Measurements from ENCODE around the gene THBD.
A peak's percentile ranks its signal among the peaks of the same experiment; 100 is the strongest.

Gene THBD

GRCh38 chr20:23065266-23066201 is 16.1 kb upstream of the THBD start:
- in situ Hi-C loops (cut with MboI; ENCODE audit: low pct_unique_long_range_greater_than_20kb, low sequenced_read_pairs) = no loop called here
- DNase-seq = no peak

- no peak for DNase-seq
- in situ Hi-C loops (cut with MboI; ENCODE audit: low pct_unique_long_range_greater_than_20kb, low sequenced_read_pairs) = no loop called here
Observed at GRCh38 chr20:23063581-23063980, 14.1 kb upstream of the THBD start.

GRCh38 chr20:23063168-23063567 is 13.7 kb upstream of the THBD start:
- in situ Hi-C loops (cut with MboI; ENCODE audit: low pct_unique_long_range_greater_than_20kb, low sequenced_read_pairs) = no loop called here

GRCh38 chr20:23062632-23063031 is 13.2 kb upstream of the THBD start:
- DNase-seq = no peak
- in situ Hi-C loops (cut with MboI; ENCODE audit: low pct_unique_long_range_greater_than_20kb, low sequenced_read_pairs) = no loop called here

More at GRCh38 chr20:23063168-23063567, 13.7 kb upstream of the THBD start:
- DNase-seq = no peak

GRCh38 chr20:23061734-23062561 is 12.5 kb upstream of the THBD start:
- in situ Hi-C loops (cut with MboI; ENCODE audit: low pct_unique_long_range_greater_than_20kb, low sequenced_read_pairs) = no loop called here
- DNase-seq = no peak

GRCh38 chr20:23061262-23061661 is 11.8 kb upstream of the THBD start:
- in situ Hi-C loops (cut with MboI; ENCODE audit: low pct_unique_long_range_greater_than_20kb, low sequenced_read_pairs) = no loop called here
- no peak for DNase-seq

GRCh38 chr20:23060629-23061028 is 11.2 kb upstream of the THBD start:
- in situ Hi-C loops (cut with MboI; ENCODE audit: low pct_unique_long_range_greater_than_20kb, low sequenced_read_pairs) = no loop called here
- DNase-seq = no peak

- no peak for DNase-seq
- in situ Hi-C loops (cut with MboI; ENCODE audit: low pct_unique_long_range_greater_than_20kb, low sequenced_read_pairs) = no loop called here
Observed at GRCh38 chr20:23059846-23060245, 10.4 kb upstream of the THBD start.

GRCh38 chr20:23059001-23059400 is 9.5 kb upstream of the THBD start:
- no peak for DNase-seq
- in situ Hi-C loops (cut with MboI; ENCODE audit: low pct_unique_long_range_greater_than_20kb, low sequenced_read_pairs) = no loop called here

GRCh38 chr20:23058240-23058639 is 8.8 kb upstream of the THBD start:
- no peak for DNase-seq
- in situ Hi-C loops (cut with MboI; ENCODE audit: low pct_unique_long_range_greater_than_20kb, low sequenced_read_pairs) = no loop called here

- in situ Hi-C loops (cut with MboI; ENCODE audit: low pct_unique_long_range_greater_than_20kb, low sequenced_read_pairs) = no loop called here
- no peak for DNase-seq
Observed at GRCh38 chr20:23052904-23053303, 3.4 kb upstream of the THBD start.

- in situ Hi-C loops (cut with MboI; ENCODE audit: low pct_unique_long_range_greater_than_20kb, low sequenced_read_pairs) = no loop called here
- DNase-seq = peak; percentile 71
Observed at GRCh38 chr20:23050847-23051627, 1.6 kb upstream of the THBD start.

- in situ Hi-C loops (cut with MboI; ENCODE audit: low pct_unique_long_range_greater_than_20kb, low sequenced_read_pairs) = no loop called here
- peak; percentile 10 for DNase-seq
Observed at GRCh38 chr20:23050076-23050838, 785 bp upstream of the THBD start.

- peak; percentile 73 for DNase-seq
- in situ Hi-C loops (cut with MboI; ENCODE audit: low pct_unique_long_range_greater_than_20kb, low sequenced_read_pairs) = no loop called here
Observed at GRCh38 chr20:23048283-23049200, 930 bp downstream of the THBD start.

GRCh38 chr20:23047738-23048214 is 1.7 kb downstream of the THBD start:
- DNase-seq = no peak
- in situ Hi-C loops (cut with MboI; ENCODE audit: low pct_unique_long_range_greater_than_20kb, low sequenced_read_pairs) = no loop called here

GRCh38 chr20:23047001-23047737 is 2.3 kb downstream of the THBD start:
- DNase-seq = no peak
- in situ Hi-C loops (cut with MboI; ENCODE audit: low pct_unique_long_range_greater_than_20kb, low sequenced_read_pairs) = no loop called here

- in situ Hi-C loops (cut with MboI; ENCODE audit: low pct_unique_long_range_greater_than_20kb, low sequenced_read_pairs) = no loop called here
Observed at GRCh38 chr20:23046431-23046830, 3.0 kb downstream of the THBD start.

More at GRCh38 chr20:23046431-23046830, 3.0 kb downstream of the THBD start:
- DNase-seq = no peak

Data from KBM-7 (cell line).